Measurements from ENCODE around the gene AHI1. TPM values are rescaled to one million over a fixed set of nuclear protein-coding genes. Genes with fewer than 3 reads are reported as not detected.

Gene AHI1
- total and polyA plus RNA-seq, 2 experiments from 2014 or later, result 14.8 to 21.5 TPM

- Histone ChIP-seq H3K9me2 (replicated peaks; ENCODE audit: insufficient read depth) (no peaks in the 10 kb centered on the region), H3K9me3 (ENCODE audit: low read depth) (no peaks in the 10 kb centered on the region), H3K79me2 (no peaks in the 10 kb centered on the region), H3K4me3 (no peak overlapping the region), H3K36me3 (replicated peaks; ENCODE audit: insufficient read depth, low read depth) (no peaks in the 10 kb centered on the region), H3K4me2 (no peak overlapping the region), H3K27me3 (no peaks in the 10 kb centered on the region), H3K4me1 (ENCODE audit: insufficient read depth) (no peaks in the 10 kb centered on the region), H4K20me1 (ENCODE audit: insufficient read depth, poor library complexity, severe bottlenecking) (no peaks in the 10 kb centered on the region), H3K27ac (no peak overlapping the region), H2AFZ (no peak overlapping the region)
- no peak for DNase-seq (ENCODE audit: low spot score)
- 88% methylated on average over 4 of the region's 4 CpGs for WGBS (ENCODE audit: low lambda C conversion rate, missing lambda C conversion rate)
- no peak for TF ChIP-seq EZH2phosphoT487 (IDR thresholded peaks at IDR 0.05; ENCODE audit: low read depth, severe bottlenecking, unreplicated experiment)
- no peak for TF ChIP-seq EZH2 (IDR thresholded peaks at IDR 0.05; ENCODE audit: borderline replicate concordance)
- TF ChIP-seq, protein P1, sequence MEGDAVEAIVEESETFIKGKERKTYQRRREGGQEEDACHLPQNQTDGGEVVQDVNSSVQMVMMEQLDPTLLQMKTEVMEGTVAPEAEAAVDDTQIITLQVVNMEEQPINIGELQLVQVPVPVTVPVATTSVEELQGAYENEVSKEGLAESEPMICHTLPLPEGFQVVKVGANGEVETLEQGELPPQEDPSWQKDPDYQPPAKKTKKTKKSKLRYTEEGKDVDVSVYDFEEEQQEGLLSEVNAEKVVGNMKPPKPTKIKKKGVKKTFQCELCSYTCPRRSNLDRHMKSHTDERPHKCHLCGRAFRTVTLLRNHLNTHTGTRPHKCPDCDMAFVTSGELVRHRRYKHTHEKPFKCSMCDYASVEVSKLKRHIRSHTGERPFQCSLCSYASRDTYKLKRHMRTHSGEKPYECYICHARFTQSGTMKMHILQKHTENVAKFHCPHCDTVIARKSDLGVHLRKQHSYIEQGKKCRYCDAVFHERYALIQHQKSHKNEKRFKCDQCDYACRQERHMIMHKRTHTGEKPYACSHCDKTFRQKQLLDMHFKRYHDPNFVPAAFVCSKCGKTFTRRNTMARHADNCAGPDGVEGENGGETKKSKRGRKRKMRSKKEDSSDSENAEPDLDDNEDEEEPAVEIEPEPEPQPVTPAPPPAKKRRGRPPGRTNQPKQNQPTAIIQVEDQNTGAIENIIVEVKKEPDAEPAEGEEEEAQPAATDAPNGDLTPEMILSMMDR (IDR thresholded peaks at IDR 0.05; ENCODE audit: poor library complexity), result no peak
Measured at GRCh38 chr6:135390458-135390857, 107.1 kb downstream of the AHI1 start.

- 45% methylated on average over 2 of the region's 2 CpGs for WGBS (ENCODE audit: low lambda C conversion rate, missing lambda C conversion rate)
- H3K27ac ChIP-seq, result no peak overlapping the region
- no peak for TF ChIP-seq EZH2 (IDR thresholded peaks at IDR 0.05; ENCODE audit: borderline replicate concordance)
- no peak for TF ChIP-seq EZH2phosphoT487 (IDR thresholded peaks at IDR 0.05; ENCODE audit: low read depth, severe bottlenecking, unreplicated experiment)
- TF ChIP-seq, protein P1 (IDR thresholded peaks at IDR 0.05; ENCODE audit: poor library complexity), result no peak
Measured at GRCh38 chr6:135385299-135385698, 112.2 kb downstream of the AHI1 start.

GRCh38 chr6:135383766-135384165 is 113.8 kb downstream of the AHI1 start:
- H3K27me3 ChIP-seq, result no peaks in the 10 kb centered on the region
- H3K36me3 ChIP-seq (replicated peaks; ENCODE audit: insufficient read depth, low read depth), result no peaks in the 10 kb centered on the region
- DNase-seq (ENCODE audit: low spot score), result no peak
- H3K9me2 ChIP-seq (replicated peaks; ENCODE audit: insufficient read depth), result no peaks in the 10 kb centered on the region
- no peak overlapping the region for H3K4me3 ChIP-seq
- H3K4me1 ChIP-seq (ENCODE audit: insufficient read depth), result no peaks in the 10 kb centered on the region
- no peak overlapping the region for H2AFZ ChIP-seq
- no peak for TF ChIP-seq EZH2phosphoT487 (IDR thresholded peaks at IDR 0.05; ENCODE audit: low read depth, severe bottlenecking, unreplicated experiment)
- no peak for TF ChIP-seq EZH2 (IDR thresholded peaks at IDR 0.05; ENCODE audit: borderline replicate concordance)
- no peak overlapping the region for H3K27ac ChIP-seq
- H3K4me2 ChIP-seq, result no peak overlapping the region
- H3K9me3 ChIP-seq (ENCODE audit: low read depth), result no peaks in the 10 kb centered on the region
- no peaks in the 10 kb centered on the region for H4K20me1 ChIP-seq (ENCODE audit: insufficient read depth, poor library complexity, severe bottlenecking)
- WGBS (ENCODE audit: low lambda C conversion rate, missing lambda C conversion rate), result 80% methylated on average over 3 of the region's 3 CpGs
- no peaks in the 10 kb centered on the region for H3K79me2 ChIP-seq

More at GRCh38 chr6:135385299-135385698, 112.2 kb downstream of the AHI1 start:
- Histone ChIP-seq H3K9me3 (ENCODE audit: low read depth) (no peaks in the 10 kb centered on the region), H3K9me2 (replicated peaks; ENCODE audit: insufficient read depth) (no peaks in the 10 kb centered on the region), H4K20me1 (ENCODE audit: insufficient read depth, poor library complexity, severe bottlenecking) (no peaks in the 10 kb centered on the region), H3K36me3 (replicated peaks; ENCODE audit: insufficient read depth, low read depth) (no peaks in the 10 kb centered on the region), H3K4me3 (no peak overlapping the region), H3K27me3 (no peaks in the 10 kb centered on the region), H3K4me2 (no peak overlapping the region), H2AFZ (no peak overlapping the region), H3K79me2 (no peaks in the 10 kb centered on the region), H3K4me1 (ENCODE audit: insufficient read depth) (no peaks in the 10 kb centered on the region)
- DNase-seq (ENCODE audit: low spot score), result no peak

DNA sequence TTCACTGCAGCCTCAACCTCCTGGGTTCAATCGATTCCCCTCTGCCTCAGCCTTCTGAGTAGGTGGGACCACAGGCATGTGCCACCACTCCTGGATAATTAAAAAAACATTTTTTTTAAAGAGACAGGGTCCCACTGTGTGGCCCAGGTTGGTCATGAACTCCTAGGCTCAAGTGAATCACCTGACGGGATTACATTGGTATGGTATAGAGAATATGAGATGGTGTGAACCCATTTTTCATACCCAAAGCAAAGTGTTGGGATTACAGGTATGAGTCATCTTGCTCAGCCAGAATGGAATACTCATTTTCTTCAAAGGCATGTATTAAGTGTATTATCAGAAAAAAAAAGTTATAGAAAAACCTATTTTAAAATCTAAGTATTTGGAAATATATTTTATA is 114.2 kb downstream of the AHI1 start:
- Histone ChIP-seq H3K4me3 (no peak overlapping the region), H3K9me2 (replicated peaks; ENCODE audit: insufficient read depth) (no peaks in the 10 kb centered on the region), H3K9me3 (ENCODE audit: low read depth) (no peaks in the 10 kb centered on the region), H3K4me2 (no peak overlapping the region), H3K4me1 (ENCODE audit: insufficient read depth) (no peaks in the 10 kb centered on the region), H3K27me3 (no peaks in the 10 kb centered on the region), H3K27ac (no peak overlapping the region), H3K36me3 (replicated peaks; ENCODE audit: insufficient read depth, low read depth) (no peaks in the 10 kb centered on the region), H4K20me1 (ENCODE audit: insufficient read depth, poor library complexity, severe bottlenecking) (no peaks in the 10 kb centered on the region), H3K79me2 (no peaks in the 10 kb centered on the region), H2AFZ (no peak overlapping the region)
- 89% methylated on average over 2 of the region's 2 CpGs for WGBS (ENCODE audit: low lambda C conversion rate, missing lambda C conversion rate)
- DNase-seq (ENCODE audit: low spot score), result no peak
- no peak for TF ChIP-seq EZH2 (IDR thresholded peaks at IDR 0.05; ENCODE audit: borderline replicate concordance)
- TF ChIP-seq EZH2phosphoT487 (IDR thresholded peaks at IDR 0.05; ENCODE audit: low read depth, severe bottlenecking, unreplicated experiment), result no peak
- TF ChIP-seq, protein P1 (IDR thresholded peaks at IDR 0.05; ENCODE audit: poor library complexity), result no peak

Measured in hepatocyte (in vitro differentiated cells).